Liver (tissue), 9 donors: ENCODE results near the gene SCIN. TPM values are rescaled to one million over a fixed set of nuclear protein-coding genes. Genes with fewer than 3 reads are reported as not detected.
"Not testable (repeated sequence)": the region's sequence is repeated elsewhere in the genome, so short reads cannot be mapped to it uniquely, and the experiment has no call there.

Experiments
- DNase-seq: peaks from one replicate; pipeline ENCODE4 v3.0.0-alpha.2; 2017; ENCODE audit warnings: low spot score
- H3K27ac ChIP-seq, 2 donors: one replicate each; pipeline ENCODE4 v1.7.0; 2013; ENCODE audit warnings: inconsistent platforms in 2 of 2, low read length in 2 of 2, control low read depth in 1 of 2, low read depth in 1 of 2, mild to moderate bottlenecking in 1 of 2
- H3K27me3 ChIP-seq, 4 donors: one replicate each; pipeline versions ENCODE4 v1.6.1 to v1.7.0; 2013; ENCODE audit warnings: low read length in 3 of 4, inconsistent platforms in 1 of 4, mild to moderate bottlenecking in 1 of 4, moderate library complexity in 1 of 4; ENCODE audit not compliant: control insufficient read depth in 4 of 4, insufficient read depth in 4 of 4
- H3K36me3 ChIP-seq, 4 donors: one replicate each; pipeline versions ENCODE4 v1.6.1 to v1.7.0; 2013; ENCODE audit warnings: low read length in 3 of 4, mild to moderate bottlenecking in 3 of 4, low read depth in 1 of 4, moderate library complexity in 1 of 4; ENCODE audit not compliant: control insufficient read depth in 4 of 4, insufficient read depth in 3 of 4
- H3K4me1 ChIP-seq, 4 donors: one replicate each; pipeline versions ENCODE4 v1.6.1 to v1.7.0; 2013; ENCODE audit warnings: low read length in 3 of 4, mild to moderate bottlenecking in 3 of 4, moderate library complexity in 1 of 4; ENCODE audit not compliant: control insufficient read depth in 4 of 4, insufficient read depth in 4 of 4
- H3K4me3 ChIP-seq, 3 donors: one replicate each; pipeline versions ENCODE4 v1.6.1 to v1.7.0; 2013; ENCODE audit warnings: low read length in 3 of 3, control low read depth in 1 of 3, low read depth in 1 of 3, mild to moderate bottlenecking in 1 of 3
- H3K9ac ChIP-seq, 2 donors: one replicate each; pipeline ENCODE4 v1.7.0; 2013; ENCODE audit warnings: low read length in 2 of 2, mild to moderate bottlenecking in 2 of 2, moderate library complexity in 2 of 2, control low read depth in 1 of 2, low read depth in 1 of 2
- H3K9me3 ChIP-seq, 4 donors: one replicate each; pipeline versions ENCODE4 v1.6.1 to v1.7.0; 2013; ENCODE audit warnings: low read length in 3 of 4; ENCODE audit not compliant: control insufficient read depth in 4 of 4
- ATF3 ChIP-seq: IDR thresholded peaks from 2 replicates; pipeline ENCODE4 v1.6.1; 2016; ENCODE audit warnings: antibody characterized with exemption
- EGR1 ChIP-seq, 2 donors: IDR thresholded peaks; 2 replicates each; pipeline ENCODE4 v1.6.1; 2016 to 2018; ENCODE audit warnings: antibody characterized with exemption in 2 of 2, low read depth in 2 of 2
- FOXA1 ChIP-seq: IDR thresholded peaks from 2 replicates; pipeline ENCODE4 v1.6.1; 2016; ENCODE audit warnings: antibody characterized with exemption
- FOXA2 ChIP-seq: IDR thresholded peaks from 2 replicates; pipeline ENCODE4 v1.6.1; 2016; ENCODE audit warnings: antibody characterized with exemption
- HNF4A ChIP-seq, 2 donors: conservative IDR thresholded peaks; 2 replicates each; pipeline ENCODE4 v1.6.1; 2016; ENCODE audit warnings: antibody characterized with exemption in 2 of 2, mild to moderate bottlenecking in 2 of 2
- MAX ChIP-seq: IDR thresholded peaks from 2 replicates; pipeline ENCODE4 v1.6.1; 2016; ENCODE audit warnings: antibody characterized with exemption
- RAD21 ChIP-seq, 2 donors: IDR thresholded peaks; 2 replicates each; pipeline ENCODE4 v1.6.1; 2016; ENCODE audit warnings: antibody characterized with exemption in 2 of 2, mild to moderate bottlenecking in 2 of 2
- SP1 ChIP-seq: IDR thresholded peaks from 2 replicates; pipeline ENCODE4 v1.6.1; 2018; ENCODE audit warnings: antibody characterized with exemption, mild to moderate bottlenecking
- YY1 ChIP-seq: IDR thresholded peaks from 2 replicates; pipeline ENCODE4 v1.6.1; 2016; ENCODE audit warnings: antibody characterized with exemption, mild to moderate bottlenecking
- WGBS: extraction: QIAGEN DNeasy Blood & Tissue Kit; methylation state at CpG from one replicate; pipeline ENCODE4 v1.1.7; 2013; 5-methylcytosine and 5-hydroxymethylcytosine counted together
- polyA plus RNA-seq, 2 donors: library from polyadenylated mRNA; stranded (reverse) in 1 of 2; unstranded in 1 of 2; fragments of 200-250 nt in 1 of 2; fragments of >200 nt in 1 of 2; fragmentation: Nextera tagmentation in 1 of 2; extraction: Ambion mirVana in 1 of 2; gene quantifications; one replicate each; pipeline versions ENCODE4 v1.2.1 to v1.2.3, GENCODE V29; 2013 to 2015
- total RNA-seq, 2 donors: library from RNA; depleted of rRNA; stranded (reverse); fragments of >200 nt; gene quantifications; one replicate each; pipeline ENCODE4 v1.2.3, GENCODE V29; 2014
- TF ChIP-seq, protein P1 (sequence below): fragments of 150-350 bp; IDR thresholded peaks from 2 replicates; pipeline ENCODE4 v1.5.1; 2017; ENCODE audit warnings: improper control_type of control experiment, low read depth, low read length; ENCODE audit not compliant: missing input control
- donor health status: healthy.
- donor health status: healthy.
- donor health status: healthy.
- donor health status: healthy.
- donor health status: healthy.

Gene SCIN
- total RNA-seq: under 1 TPM in 1 of 2 donors, not detected in 1; 0.23 TPM
- under 1 TPM in 1 of 2 donors, not detected in 1; 0.05 TPM for polyA plus RNA-seq

DNA sequence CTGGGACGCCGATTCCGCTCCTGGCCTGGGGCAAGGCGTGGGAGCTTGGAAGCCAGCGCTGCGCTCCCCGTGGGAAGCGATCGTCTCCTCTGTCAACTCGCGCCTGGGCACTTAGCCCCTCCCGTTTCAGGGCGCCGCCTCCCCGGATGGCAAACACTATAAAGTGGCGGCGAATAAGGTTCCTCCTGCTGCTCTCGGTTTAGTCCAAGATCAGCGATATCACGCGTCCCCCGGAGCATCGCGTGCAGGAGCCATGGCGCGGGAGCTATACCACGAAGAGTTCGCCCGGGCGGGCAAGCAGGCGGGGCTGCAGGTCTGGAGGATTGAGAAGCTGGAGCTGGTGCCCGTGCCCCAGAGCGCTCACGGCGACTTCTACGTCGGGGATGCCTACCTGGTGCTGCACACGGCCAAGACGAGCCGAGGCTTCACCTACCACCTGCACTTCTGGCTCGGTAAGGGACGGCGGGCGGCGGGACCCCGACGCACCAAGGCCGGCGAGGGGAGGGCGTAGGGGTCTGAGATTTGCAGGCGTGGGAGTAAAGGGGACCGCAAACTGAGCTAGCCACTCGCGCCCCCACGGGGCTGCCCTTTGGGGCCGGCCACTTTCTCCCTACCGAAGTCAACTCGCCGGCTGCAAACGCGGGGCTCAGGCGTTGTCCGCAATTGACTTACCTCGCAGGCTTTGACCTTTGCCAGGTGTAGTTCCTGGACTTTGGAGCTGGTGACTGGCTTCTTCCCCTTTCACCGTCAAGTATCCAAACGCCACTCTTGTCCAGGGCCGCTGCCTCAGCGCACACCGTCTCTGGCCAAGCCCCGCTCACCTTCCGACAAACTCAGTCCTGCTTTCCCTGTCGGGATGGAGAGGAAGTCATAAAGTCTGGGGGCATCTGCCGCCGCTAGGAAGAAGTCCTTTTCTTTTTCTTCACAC lies at the start of gene SCIN:
TSS of gene SCIN (plus strand) at position 187 of the 928 bp plus-strand sequence. CDS start at position 254, 67 bp downstream.
- Histone ChIP-seq H3K27ac (no peak within 1 kb of the TSS), H3K4me3 (peak within 1 kb of the TSS in 1 of 3 donors; percentile 30), H3K27me3 (peaks cover 0 to 6% (median 0%) of the 10 kb centered on the region in 4 donors), H3K36me3 (no peaks in the 10 kb centered on the region), H3K9me3 (no peaks in the 10 kb centered on the region), H3K9ac (no peak within 1 kb of the TSS), H3K4me1 (peaks cover 0 to 12% (median 2%) of the 10 kb centered on the region in 4 donors)
- TF ChIP-seq HNF4A (conservative IDR thresholded peaks at IDR 0.05) (peak in 1 of 2 donors; percentile 16), FOXA2 (no peak)
- no peak for DNase-seq
- WGBS: 4% methylated on average over 74 of the region's 74 CpGs

DNA sequence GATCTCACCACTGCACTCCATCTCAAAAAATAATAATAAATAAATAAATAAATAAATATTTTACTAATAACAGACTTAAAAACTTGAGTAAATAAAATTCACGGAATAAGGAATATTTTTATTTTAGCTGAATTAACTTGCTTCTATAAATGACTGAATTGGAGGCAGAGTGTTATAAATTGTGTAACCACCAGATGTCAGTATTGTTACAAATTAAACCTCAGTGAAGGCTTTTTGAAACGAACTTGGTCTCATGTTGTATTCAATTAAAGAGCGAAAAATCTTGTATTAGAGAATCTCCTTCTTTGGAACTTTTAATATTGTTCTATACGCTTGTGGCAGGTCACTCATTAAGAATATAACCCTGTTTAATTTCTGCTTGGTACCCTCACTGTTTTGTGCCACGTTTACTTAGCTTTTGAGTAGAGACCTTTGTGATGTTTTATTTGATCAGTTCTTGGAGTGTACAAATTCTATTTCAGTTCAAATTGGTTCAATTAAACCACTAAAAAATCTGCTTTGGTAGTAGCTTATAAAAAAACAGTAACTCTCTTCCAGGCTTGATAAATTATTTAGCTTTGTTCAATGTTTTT lies 45.6 kb upstream of the SCIN start:
- Histone ChIP-seq H3K4me1 (no peaks in the 10 kb centered on the region), H3K27me3 (peaks cover 0 to 5% (median 0%) of the 10 kb centered on the region in 4 donors), H3K9ac (no peak overlapping the region), H3K9me3 (no peaks in the 10 kb centered on the region), H3K4me3 (no peak overlapping the region), H3K36me3 (no peaks in the 10 kb centered on the region), H3K27ac (no peak overlapping the region)
- WGBS: 11% methylated on average over 5 of the region's 5 CpGs
- no peak for DNase-seq
- TF ChIP-seq MAX (no peak), FOXA2 (no peak), RAD21 (IDR thresholded peaks at IDR 0.05) (peak; percentile 72 to 80), ATF3 (no peak), YY1 (no peak), SP1 (no peak), FOXA1 (no peak), EGR1 (IDR thresholded peaks at IDR 0.05; ENCODE audit: low read depth in 2 of 2) (no peak)
- TF ChIP-seq, protein P1, sequence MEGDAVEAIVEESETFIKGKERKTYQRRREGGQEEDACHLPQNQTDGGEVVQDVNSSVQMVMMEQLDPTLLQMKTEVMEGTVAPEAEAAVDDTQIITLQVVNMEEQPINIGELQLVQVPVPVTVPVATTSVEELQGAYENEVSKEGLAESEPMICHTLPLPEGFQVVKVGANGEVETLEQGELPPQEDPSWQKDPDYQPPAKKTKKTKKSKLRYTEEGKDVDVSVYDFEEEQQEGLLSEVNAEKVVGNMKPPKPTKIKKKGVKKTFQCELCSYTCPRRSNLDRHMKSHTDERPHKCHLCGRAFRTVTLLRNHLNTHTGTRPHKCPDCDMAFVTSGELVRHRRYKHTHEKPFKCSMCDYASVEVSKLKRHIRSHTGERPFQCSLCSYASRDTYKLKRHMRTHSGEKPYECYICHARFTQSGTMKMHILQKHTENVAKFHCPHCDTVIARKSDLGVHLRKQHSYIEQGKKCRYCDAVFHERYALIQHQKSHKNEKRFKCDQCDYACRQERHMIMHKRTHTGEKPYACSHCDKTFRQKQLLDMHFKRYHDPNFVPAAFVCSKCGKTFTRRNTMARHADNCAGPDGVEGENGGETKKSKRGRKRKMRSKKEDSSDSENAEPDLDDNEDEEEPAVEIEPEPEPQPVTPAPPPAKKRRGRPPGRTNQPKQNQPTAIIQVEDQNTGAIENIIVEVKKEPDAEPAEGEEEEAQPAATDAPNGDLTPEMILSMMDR: peak; percentile 59

DNA sequence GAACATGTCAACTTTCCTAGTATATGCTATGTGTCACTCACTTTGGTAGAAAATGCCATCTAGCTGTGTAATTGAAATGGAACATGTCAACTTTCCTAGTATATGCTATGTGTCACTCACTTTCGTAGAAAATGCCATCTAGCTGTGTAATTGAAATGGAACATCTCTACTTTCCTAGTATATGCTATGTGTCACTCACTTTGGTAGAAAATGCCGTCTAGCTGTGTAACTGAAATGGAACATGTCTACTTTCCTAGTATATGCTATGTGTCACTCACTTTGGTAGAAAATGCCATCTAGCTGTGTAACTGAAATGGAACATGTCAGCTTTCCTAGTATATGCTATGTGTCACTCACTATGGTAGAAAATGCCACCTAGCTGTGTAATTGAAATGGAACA lies 43.8 kb upstream of the SCIN start:
- not testable (repeated sequence) for H3K27me3 ChIP-seq, H3K27ac ChIP-seq, H3K36me3 ChIP-seq, H3K9me3 ChIP-seq, H3K9ac ChIP-seq, H3K4me1 ChIP-seq, H3K4me3 ChIP-seq, DNase-seq
- WGBS: 69% methylated on average over 2 of the region's 2 CpGs

DNA sequence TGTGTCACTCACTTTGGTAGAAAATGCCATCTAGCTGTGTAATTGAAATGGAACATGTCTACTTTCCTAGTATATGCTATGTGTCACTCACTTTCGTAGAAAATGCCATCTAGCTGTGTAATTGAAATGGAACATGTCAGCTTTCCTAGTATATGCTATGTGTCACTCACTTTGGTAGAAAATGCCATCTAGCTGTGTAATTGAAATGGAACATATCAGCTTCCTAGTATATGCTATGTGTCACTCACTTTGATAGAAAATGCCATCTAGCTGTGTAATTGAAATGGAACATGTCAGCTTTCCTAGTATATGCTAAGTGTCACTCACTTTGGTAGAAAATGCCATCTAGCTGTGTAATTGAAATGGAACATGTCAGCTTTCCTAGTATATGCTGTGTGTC lies 42.9 kb upstream of the SCIN start:
- H3K27me3 ChIP-seq, H3K27ac ChIP-seq, H3K9ac ChIP-seq, H3K36me3 ChIP-seq, H3K9me3 ChIP-seq, DNase-seq, H3K4me3 ChIP-seq, H3K4me1 ChIP-seq: not testable (repeated sequence)
- 84% methylated on average over 1 of the region's 1 CpG for WGBS
